Astrocyte of the hippocampus (primary cell): ENCODE measurements around the gene SYCE1L.

ENCODE experiments used
- DNase-seq: peaks from one replicate; pipeline ENCODE4 v3.0.0; 2011; ENCODE audit warnings: low read depth, low spot score

Gene SYCE1L

GRCh38 chr16:77250400-77250799 lies 51.2 kb downstream of the SYCE1L start:
- no peak for DNase-seq
